Measurements from ENCODE around the gene DOCK2. TPM values are rescaled to one million over a fixed set of nuclear protein-coding genes. Genes with fewer than 3 reads are reported as not detected.

DOCK2 gene
- total RNA-seq, 1 donor from 2014 or later, result 217 TPM

- no peak within 1 kb of the TSS for H3K4me3 Mint-ChIP-seq (ENCODE audit: low read depth)
- no peak for DNase-seq (ENCODE audit: low spot score)
- H3K4me1 Mint-ChIP-seq (ENCODE audit: low read depth), result no peaks in the 10 kb centered on the region
- no peaks in the 10 kb centered on the region for H3K9me3 Mint-ChIP-seq
- H3K27ac Mint-ChIP-seq, result no peak within 1 kb of the TSS
- no peaks in the 10 kb centered on the region for H3K27me3 Mint-ChIP-seq (ENCODE audit: low read depth)
- intact Hi-C loops (cut with micrococcal nuclease), result no loop called here
- H3K36me3 Mint-ChIP-seq (ENCODE audit: low read depth), result peaks cover 23% of the 10 kb centered on the region
These were observed 343.5 kb downstream of the DOCK2 start, which contains the start of gene INSYN2B for GRCh38 chr5:169980418-169981053. Gene INSYN2B (minus strand): TSS chr5:169980495. CDS start chr5:169883898, 96,597 bp downstream.

GRCh38 chr5:169988206-169988605, 351.1 kb downstream of the DOCK2 start:
- H3K4me3 Mint-ChIP-seq (ENCODE audit: low read depth), result no peak overlapping the region
- intact Hi-C loops (cut with micrococcal nuclease), result no loop called here
- H3K36me3 Mint-ChIP-seq (ENCODE audit: low read depth), result peaks cover 55% of the 10 kb centered on the region
- H3K4me1 Mint-ChIP-seq (ENCODE audit: low read depth), result peaks cover 4% of the 10 kb centered on the region
- no peak overlapping the region for H3K27ac Mint-ChIP-seq
- no peaks in the 10 kb centered on the region for H3K27me3 Mint-ChIP-seq (ENCODE audit: low read depth)
- no peak for DNase-seq (ENCODE audit: low spot score)
- H3K9me3 Mint-ChIP-seq, result no peaks in the 10 kb centered on the region

GRCh38 chr5:169988947-169989346, 351.9 kb downstream of the DOCK2 start:
- Mint-ChIP-seq H3K27ac (no peak overlapping the region), H3K4me3 (ENCODE audit: low read depth) (no peak overlapping the region), H3K4me1 (ENCODE audit: low read depth) (peaks cover 4% of the 10 kb centered on the region), H3K27me3 (ENCODE audit: low read depth) (no peaks in the 10 kb centered on the region), H3K36me3 (ENCODE audit: low read depth) (peaks cover 53% of the 10 kb centered on the region), H3K9me3 (no peaks in the 10 kb centered on the region)
- intact Hi-C loops (cut with micrococcal nuclease), result no loop called here
- no peak for DNase-seq (ENCODE audit: low spot score)

- Mint-ChIP-seq H3K36me3 (ENCODE audit: low read depth) (peaks cover 54% of the 10 kb centered on the region), H3K9me3 (no peaks in the 10 kb centered on the region), H3K27ac (no peak overlapping the region)
These were observed 352.3 kb downstream of the DOCK2 start for GRCh38 chr5:169989365-169989764.

GRCh38 chr5:169991115-169991869, 354.2 kb downstream of the DOCK2 start:
- H3K4me3 Mint-ChIP-seq (ENCODE audit: low read depth), result no peak overlapping the region
- no peaks in the 10 kb centered on the region for H3K27me3 Mint-ChIP-seq (ENCODE audit: low read depth)
- no peaks in the 10 kb centered on the region for H3K9me3 Mint-ChIP-seq

More at GRCh38 chr5:169989365-169989764, 352.3 kb downstream of the DOCK2 start:
- intact Hi-C loops (cut with micrococcal nuclease), result no loop called here
- Mint-ChIP-seq H3K4me3 (ENCODE audit: low read depth) (no peak overlapping the region), H3K4me1 (ENCODE audit: low read depth) (peaks cover 4% of the 10 kb centered on the region), H3K27me3 (ENCODE audit: low read depth) (no peaks in the 10 kb centered on the region)
- DNase-seq (ENCODE audit: low spot score), result no peak

GRCh38 chr5:169992789-169993484, 355.9 kb downstream of the DOCK2 start:
- Mint-ChIP-seq H3K27ac (no peak overlapping the region), H3K9me3 (no peaks in the 10 kb centered on the region), H3K4me3 (ENCODE audit: low read depth) (no peak overlapping the region), H3K27me3 (ENCODE audit: low read depth) (no peaks in the 10 kb centered on the region), H3K4me1 (ENCODE audit: low read depth) (peaks cover 5% of the 10 kb centered on the region), H3K36me3 (ENCODE audit: low read depth) (peaks cover 47% of the 10 kb centered on the region)
- intact Hi-C loops (cut with micrococcal nuclease), result no loop called here
- DNase-seq (ENCODE audit: low spot score), result no peak

More at GRCh38 chr5:169991115-169991869, 354.2 kb downstream of the DOCK2 start:
- no peak overlapping the region for H3K27ac Mint-ChIP-seq
- intact Hi-C loops (cut with micrococcal nuclease), result no loop called here
- H3K4me1 Mint-ChIP-seq (ENCODE audit: low read depth), result peaks cover 4% of the 10 kb centered on the region
- peaks cover 57% of the 10 kb centered on the region for H3K36me3 Mint-ChIP-seq (ENCODE audit: low read depth)
- no peak for DNase-seq (ENCODE audit: low spot score)

GRCh38 chr5:169993485-169993790, 356.4 kb downstream of the DOCK2 start:
- Mint-ChIP-seq H3K36me3 (ENCODE audit: low read depth) (peaks cover 50% of the 10 kb centered on the region), H3K4me1 (ENCODE audit: low read depth) (peaks cover 5% of the 10 kb centered on the region), H3K27ac (no peak overlapping the region), H3K4me3 (ENCODE audit: low read depth) (no peak overlapping the region), H3K9me3 (no peaks in the 10 kb centered on the region), H3K27me3 (ENCODE audit: low read depth) (no peaks in the 10 kb centered on the region)
- DNase-seq (ENCODE audit: low spot score), result no peak
- intact Hi-C loops (cut with micrococcal nuclease), result no loop called here

GRCh38 chr5:169997798-169998197, 360.7 kb downstream of the DOCK2 start:
- DNase-seq (ENCODE audit: low spot score), result no peak
- H3K27ac Mint-ChIP-seq, result peak overlapping the region; percentile 18
- H3K27me3 Mint-ChIP-seq (ENCODE audit: low read depth), result no peaks in the 10 kb centered on the region
- H3K4me3 Mint-ChIP-seq (ENCODE audit: low read depth), result no peak overlapping the region
- peaks cover 2% of the 10 kb centered on the region for H3K4me1 Mint-ChIP-seq (ENCODE audit: low read depth)
- intact Hi-C loops (cut with micrococcal nuclease), result no loop called here
- no peaks in the 10 kb centered on the region for H3K9me3 Mint-ChIP-seq
- peaks cover 57% of the 10 kb centered on the region for H3K36me3 Mint-ChIP-seq (ENCODE audit: low read depth)

- H3K36me3 Mint-ChIP-seq (ENCODE audit: low read depth), result peaks cover 62% of the 10 kb centered on the region
- H3K4me3 Mint-ChIP-seq (ENCODE audit: low read depth), result no peak overlapping the region
- H3K4me1 Mint-ChIP-seq (ENCODE audit: low read depth), result peaks cover 2% of the 10 kb centered on the region
- no peak for DNase-seq (ENCODE audit: low spot score)
- intact Hi-C loops (cut with micrococcal nuclease), result no loop called here
- H3K27ac Mint-ChIP-seq, result no peak overlapping the region
- no peaks in the 10 kb centered on the region for H3K27me3 Mint-ChIP-seq (ENCODE audit: low read depth)
- H3K9me3 Mint-ChIP-seq, result no peaks in the 10 kb centered on the region
These were observed 362.5 kb downstream of the DOCK2 start for GRCh38 chr5:169999621-170000020.

- H3K4me3 Mint-ChIP-seq (ENCODE audit: low read depth), result no peak overlapping the region
- H3K36me3 Mint-ChIP-seq (ENCODE audit: low read depth), result peaks cover 60% of the 10 kb centered on the region
These were observed 363.1 kb downstream of the DOCK2 start for GRCh38 chr5:170000155-170000554.

GRCh38 chr5:170006021-170006420, 368.9 kb downstream of the DOCK2 start:
- H3K27me3 Mint-ChIP-seq (ENCODE audit: low read depth), result no peaks in the 10 kb centered on the region
- intact Hi-C loops (cut with micrococcal nuclease), result no loop called here
- no peak for DNase-seq (ENCODE audit: low spot score)
- H3K27ac Mint-ChIP-seq, result no peak overlapping the region
- H3K36me3 Mint-ChIP-seq (ENCODE audit: low read depth), result peaks cover 48% of the 10 kb centered on the region
- no peaks in the 10 kb centered on the region for H3K9me3 Mint-ChIP-seq
- no peak overlapping the region for H3K4me3 Mint-ChIP-seq (ENCODE audit: low read depth)
- no peaks in the 10 kb centered on the region for H3K4me1 Mint-ChIP-seq (ENCODE audit: low read depth)

More at GRCh38 chr5:170000155-170000554, 363.1 kb downstream of the DOCK2 start:
- no peaks in the 10 kb centered on the region for H3K27me3 Mint-ChIP-seq (ENCODE audit: low read depth)
- H3K9me3 Mint-ChIP-seq, result no peaks in the 10 kb centered on the region
- H3K27ac Mint-ChIP-seq, result no peak overlapping the region
- peaks cover 2% of the 10 kb centered on the region for H3K4me1 Mint-ChIP-seq (ENCODE audit: low read depth)
- DNase-seq (ENCODE audit: low spot score), result no peak
- intact Hi-C loops (cut with micrococcal nuclease), result no loop called here

GRCh38 chr5:170008376-170008775, 371.3 kb downstream of the DOCK2 start:
- no peaks in the 10 kb centered on the region for H3K27me3 Mint-ChIP-seq (ENCODE audit: low read depth)
- intact Hi-C loops (cut with micrococcal nuclease), result no loop called here
- H3K9me3 Mint-ChIP-seq, result no peaks in the 10 kb centered on the region
- H3K27ac Mint-ChIP-seq, result no peak overlapping the region
- no peak overlapping the region for H3K4me3 Mint-ChIP-seq (ENCODE audit: low read depth)
- no peaks in the 10 kb centered on the region for H3K4me1 Mint-ChIP-seq (ENCODE audit: low read depth)
- no peak for DNase-seq (ENCODE audit: low spot score)
- peaks cover 49% of the 10 kb centered on the region for H3K36me3 Mint-ChIP-seq (ENCODE audit: low read depth)

GRCh38 chr5:170010595-170010994, 373.5 kb downstream of the DOCK2 start:
- no peak overlapping the region for H3K4me3 Mint-ChIP-seq (ENCODE audit: low read depth)
- intact Hi-C loops (cut with micrococcal nuclease), result no loop called here
- no peak for DNase-seq (ENCODE audit: low spot score)
- no peaks in the 10 kb centered on the region for H3K27me3 Mint-ChIP-seq (ENCODE audit: low read depth)
- H3K9me3 Mint-ChIP-seq, result no peaks in the 10 kb centered on the region
- no peaks in the 10 kb centered on the region for H3K4me1 Mint-ChIP-seq (ENCODE audit: low read depth)
- H3K36me3 Mint-ChIP-seq (ENCODE audit: low read depth), result peaks cover 40% of the 10 kb centered on the region
- H3K27ac Mint-ChIP-seq, result no peak overlapping the region

All from activated T-helper 2 cell treated with anti-CD3 and anti-CD28 coated beads, Interferon-gamma antibody, Interleukin-2, Interleukin-4, amounts not matched to agents 10 μg/mL and 5 μg/mL and 100 μg/mL, durations not matched to agents 14 hours and 24 hours and 36 hours (primary cell).